OCI-LY7 (cell line): Measurements from ENCODE around the gene ARHGEF26. TPM values are rescaled to one million over a fixed set of nuclear protein-coding genes. Genes with fewer than 3 reads are reported as not detected.

Experiments
- BruUV-seq: library from RNA; stranded (reverse); fragments of 400-500 nt; replicated peaks from 2 replicates; lab custom pipeline; 2021; lab: Mats Ljungman, UMichigan
- CTCF ChIA-PET: fragments of 300-600 bp; sonication (Branson Sonifier 250); formaldehyde crosslinking; loops from one replicate; lab custom pipeline; 2022; ENCODE audit warnings: antibody characterized with exemption; ENCODE audit not compliant: unreplicated experiment; lab: Charles Lee
- POLR2A ChIA-PET: fragments of 300-600 bp; sonication (Branson Sonifier 250); formaldehyde crosslinking; loops from one replicate; lab custom pipeline; 2022; ENCODE audit warnings: antibody characterized with exemption; lab: Charles Lee
- DNase-seq: peaks from one replicate; pipeline ENCODE4 v3.0.0-alpha.2; 2015; ENCODE audit warnings: low spot score
- H2AFZ ChIP-seq: fragments of 200-600 bp; sonication (generic), shearing (Covaris generic); 2 replicates; pipeline ENCODE4 v1.6.1; 2014; ENCODE audit warnings: mild to moderate bottlenecking, antibody characterized with exemption, low read length, moderate library complexity
- H3K27ac ChIP-seq: fragments of 200-600 bp; sonication (generic); 2 replicates; pipeline ENCODE4 v1.5.1; 2014; ENCODE audit warnings: mixed run types, low read depth, mild to moderate bottlenecking, moderate library complexity, low read length, inconsistent platforms; ENCODE audit not compliant: poor library complexity, severe bottlenecking
- H3K36me3 ChIP-seq: fragments of 200-600 bp; sonication (generic); 2 replicates; pipeline ENCODE4 v1.6.1; 2014; ENCODE audit warnings: mild to moderate bottlenecking, antibody characterized with exemption, low read length, moderate library complexity, mixed read lengths; ENCODE audit not compliant: insufficient read depth
- H3K4me1 ChIP-seq: fragments of 200-600 bp; sonication (generic); 2 replicates; pipeline ENCODE4 v1.5.1; 2014; ENCODE audit warnings: mild to moderate bottlenecking, low read length; ENCODE audit not compliant: insufficient read depth, poor library complexity, severe bottlenecking
- H3K4me2 ChIP-seq: fragments of 200-600 bp; sonication (generic); 2 replicates; pipeline ENCODE4 v1.6.1; 2014; ENCODE audit warnings: mild to moderate bottlenecking, low read length
- H3K4me3 ChIP-seq: fragments of 200-600 bp; sonication (generic); 2 replicates; pipeline ENCODE4 v1.5.1; 2014; ENCODE audit warnings: mild to moderate bottlenecking, low read depth, low read length; ENCODE audit not compliant: poor library complexity, severe bottlenecking
- H3K79me2 ChIP-seq: fragments of 200-600 bp; sonication (generic); 2 replicates; pipeline ENCODE4 v1.6.1; 2016; ENCODE audit warnings: low read depth, mild to moderate bottlenecking, low read length, moderate library complexity, mixed read lengths; ENCODE audit not compliant: insufficient read depth
- H3K9me2 ChIP-seq: fragments of 200-600 bp; sonication (generic); 2 replicates; pipeline ENCODE4 v1.6.1; 2016; ENCODE audit warnings: mild to moderate bottlenecking, low read length, mixed read lengths; ENCODE audit not compliant: insufficient read depth
- H3K9me3 ChIP-seq: fragments of 200-600 bp; sonication (generic); 2 replicates; pipeline ENCODE4 v1.6.1; 2014; ENCODE audit warnings: mild to moderate bottlenecking, mixed run types, low read length, mixed read lengths
- H4K20me1 ChIP-seq: fragments of 200-600 bp; sonication (generic); 2 replicates; pipeline ENCODE4 v1.6.1; 2014; ENCODE audit warnings: mild to moderate bottlenecking, antibody characterized with exemption, low read length, moderate library complexity, mixed read lengths; ENCODE audit not compliant: insufficient read depth
- EZH2phosphoT487 ChIP-seq: fragments of 200-600 bp; sonication (generic); IDR thresholded peaks from 2 replicates; pipeline ENCODE4 v1.6.1; 2018; ENCODE audit warnings: low read depth, borderline replicate concordance, mild to moderate bottlenecking, mixed run types, antibody characterized with exemption, low read length, moderate library complexity, mixed read lengths
- intact Hi-C: fragments of 100-400 bp; cut with micrococcal nuclease; formaldehyde crosslinking; loops from one replicate; pipeline ENCODE4 v1.10.0; 2022; ENCODE audit not compliant: unreplicated experiment
- total RNA-seq, 2 experiments: library from RNA; depleted of rRNA in 1 of 2; stranded (reverse); fragments of >200 nt in 1 of 2; shearing (Covaris generic) in 1 of 2; gene quantifications; 2 replicates each; pipeline ENCODE4 v1.2.3, GENCODE V29; 2014 to 2022
- TF ChIP-seq, protein P1 (sequence below): fragments of 200-600 bp; sonication (generic); conservative IDR thresholded peaks from 2 replicates; pipeline ENCODE4 v1.5.1; 2014; ENCODE audit warnings: mild to moderate bottlenecking, antibody characterized with exemption, low read length, moderate library complexity, mixed read lengths

ARHGEF26 gene
- total RNA-seq, 2 experiments from 2014 or later, result 0.11 to 0.35 TPM

DNA sequence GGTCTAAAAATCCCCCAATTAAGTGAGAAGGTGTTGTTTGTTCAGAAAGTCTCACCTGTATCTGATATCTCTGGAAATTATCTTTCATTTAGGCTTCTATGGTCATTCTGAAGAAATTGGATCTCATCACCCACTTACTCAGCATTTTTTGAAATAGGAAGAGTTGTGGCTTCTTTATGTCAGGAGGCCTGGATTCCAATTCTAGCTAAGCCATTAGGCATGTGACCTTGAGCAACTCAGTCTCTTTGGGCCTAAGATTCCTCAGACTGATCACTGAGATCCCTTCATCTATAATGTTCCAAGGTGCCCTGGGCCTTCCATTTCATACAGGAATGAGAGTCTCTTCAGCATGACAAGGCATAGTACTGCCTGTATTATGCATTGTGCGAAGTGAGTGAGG is 70.3 kb downstream of the ARHGEF26 start:
- no peaks in the 10 kb centered on the region for H3K4me1 ChIP-seq
- no peaks in the 10 kb centered on the region for H4K20me1 ChIP-seq
- no peaks in the 10 kb centered on the region for H3K36me3 ChIP-seq
- intact Hi-C loops, result no loop called here
- H2AFZ ChIP-seq, result no peak overlapping the region
- DNase-seq, result no peak
- no peak overlapping the region for H3K4me2 ChIP-seq
- no peaks in the 10 kb centered on the region for H3K9me3 ChIP-seq
- TF ChIP-seq, protein P1, sequence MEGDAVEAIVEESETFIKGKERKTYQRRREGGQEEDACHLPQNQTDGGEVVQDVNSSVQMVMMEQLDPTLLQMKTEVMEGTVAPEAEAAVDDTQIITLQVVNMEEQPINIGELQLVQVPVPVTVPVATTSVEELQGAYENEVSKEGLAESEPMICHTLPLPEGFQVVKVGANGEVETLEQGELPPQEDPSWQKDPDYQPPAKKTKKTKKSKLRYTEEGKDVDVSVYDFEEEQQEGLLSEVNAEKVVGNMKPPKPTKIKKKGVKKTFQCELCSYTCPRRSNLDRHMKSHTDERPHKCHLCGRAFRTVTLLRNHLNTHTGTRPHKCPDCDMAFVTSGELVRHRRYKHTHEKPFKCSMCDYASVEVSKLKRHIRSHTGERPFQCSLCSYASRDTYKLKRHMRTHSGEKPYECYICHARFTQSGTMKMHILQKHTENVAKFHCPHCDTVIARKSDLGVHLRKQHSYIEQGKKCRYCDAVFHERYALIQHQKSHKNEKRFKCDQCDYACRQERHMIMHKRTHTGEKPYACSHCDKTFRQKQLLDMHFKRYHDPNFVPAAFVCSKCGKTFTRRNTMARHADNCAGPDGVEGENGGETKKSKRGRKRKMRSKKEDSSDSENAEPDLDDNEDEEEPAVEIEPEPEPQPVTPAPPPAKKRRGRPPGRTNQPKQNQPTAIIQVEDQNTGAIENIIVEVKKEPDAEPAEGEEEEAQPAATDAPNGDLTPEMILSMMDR, result no peak
- no peak for TF ChIP-seq EZH2phosphoT487
- no peak overlapping the region for H3K4me3 ChIP-seq
- no peaks in the 10 kb centered on the region for H3K79me2 ChIP-seq
- no peak overlapping the region for H3K27ac ChIP-seq
- POLR2A ChIA-PET, result no interaction called here
- BruUV-seq, result no TSS peak
- CTCF ChIA-PET, result no interaction called here
- no peaks in the 10 kb centered on the region for H3K9me2 ChIP-seq

DNA sequence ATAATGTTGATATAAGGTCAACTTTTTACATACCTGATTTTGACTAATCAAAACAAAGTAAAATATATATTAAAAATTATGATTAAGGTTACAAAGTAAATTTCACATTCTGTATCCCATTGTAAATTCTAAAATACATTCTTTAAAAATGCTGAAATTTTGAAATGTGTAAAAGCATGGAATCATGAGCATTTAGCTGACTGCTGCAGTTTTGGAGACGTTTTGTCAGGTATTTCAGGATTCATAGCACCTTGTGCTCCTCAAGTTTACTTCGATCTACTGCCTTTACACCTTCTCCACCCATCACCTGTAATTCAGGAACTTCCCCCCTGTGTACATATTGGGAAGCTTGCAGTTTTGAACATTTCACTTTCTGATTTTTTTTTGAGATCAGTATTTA is 71.0 kb downstream of the ARHGEF26 start:
- H3K4me1 ChIP-seq, result no peaks in the 10 kb centered on the region
- ChIA-PET CTCF (no interaction called here), POLR2A (no interaction called here)
- no peak overlapping the region for H3K4me2 ChIP-seq
- intact Hi-C loops, result no loop called here
- H3K36me3 ChIP-seq, result no peaks in the 10 kb centered on the region
- no peak overlapping the region for H3K4me3 ChIP-seq
- no peak for DNase-seq
- no peak overlapping the region for H3K27ac ChIP-seq
- no peaks in the 10 kb centered on the region for H3K9me3 ChIP-seq
- no TSS peak for BruUV-seq
- TF ChIP-seq, protein P1, result no peak
- no peak for TF ChIP-seq EZH2phosphoT487
- no peaks in the 10 kb centered on the region for H3K79me2 ChIP-seq
- no peaks in the 10 kb centered on the region for H3K9me2 ChIP-seq
- no peak overlapping the region for H2AFZ ChIP-seq
- H4K20me1 ChIP-seq, result no peaks in the 10 kb centered on the region

DNA sequence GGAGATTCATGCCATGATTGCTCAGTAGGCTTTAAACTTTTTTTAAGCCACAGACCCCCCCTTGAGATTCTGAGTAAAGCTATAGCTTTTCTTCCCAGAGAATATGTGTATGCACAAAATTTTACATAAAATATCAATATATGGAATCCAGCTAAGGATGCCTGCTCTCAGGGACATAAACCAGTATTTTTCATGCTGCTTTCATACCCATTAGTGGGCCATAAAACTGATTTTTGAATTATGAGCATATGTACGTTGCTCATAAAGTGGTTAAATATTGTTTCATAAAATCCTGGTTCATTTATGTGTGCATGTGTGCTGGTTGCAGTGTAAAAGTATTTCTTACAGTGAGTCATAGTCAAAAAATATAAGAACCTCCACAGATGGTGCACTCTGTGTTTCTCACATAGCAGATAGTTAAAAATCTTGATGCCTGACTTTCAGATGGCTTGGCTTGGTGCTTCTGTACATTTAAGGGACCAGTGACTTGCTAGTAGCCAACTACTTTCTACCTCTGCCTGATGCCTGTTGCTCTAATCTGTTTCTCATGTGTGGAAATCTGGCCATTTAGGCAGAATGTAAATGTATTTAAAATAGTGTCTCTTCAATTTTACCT is 71.9 kb downstream of the ARHGEF26 start:
- no peak for TF ChIP-seq EZH2phosphoT487
- TF ChIP-seq, protein P1, result no peak
- no TSS peak for BruUV-seq
- H3K9me3 ChIP-seq, result no peaks in the 10 kb centered on the region
- CTCF ChIA-PET, result no interaction called here
- no peaks in the 10 kb centered on the region for H3K9me2 ChIP-seq
- H3K27ac ChIP-seq, result no peak overlapping the region
- H3K4me2 ChIP-seq, result no peak overlapping the region
- H2AFZ ChIP-seq, result no peak overlapping the region
- no peaks in the 10 kb centered on the region for H3K79me2 ChIP-seq
- intact Hi-C loops, result no loop called here
- no peak overlapping the region for H3K4me3 ChIP-seq
- DNase-seq, result no peak
- no peaks in the 10 kb centered on the region for H3K4me1 ChIP-seq
- no peaks in the 10 kb centered on the region for H3K36me3 ChIP-seq
- POLR2A ChIA-PET, result interaction anchor here (0.9 kb wide), 1 partner anchor 104 kb away, joined by 4 read pairs; no protein-coding TSS in a partner anchor
- H4K20me1 ChIP-seq, result no peaks in the 10 kb centered on the region
